Activated CD4-positive, alpha-beta T cell treated with anti-CD3 and anti-CD28 coated beads, Interleukin-2, Interleukin-6, amounts not matched to agents 100 ng/mL and 50 ng/mL, durations not matched to agents 16 hours and 8 hours (primary cell): ENCODE data around the gene NDUFV1.
"Not testable (repeated sequence)": the region's sequence is repeated elsewhere in the genome, so short reads cannot be mapped to it uniquely, and the experiment has no call there.

Experiments
- DNase-seq: peaks from one replicate; pipeline ENCODE4 v3.0.0-alpha.2; 2020

The NDUFV1 gene

GRCh38 chr11:67606492-67607295, at the start of gene NDUFV1:
NDUFV1 (plus strand) TSS chr11:67606936; CDS start chr11:67607005, 69 bp downstream.
- peak; percentile 98 for DNase-seq

- no peak for DNase-seq
Measured at GRCh38 chr11:67558084-67558772, 48.5 kb upstream of the NDUFV1 start.

GRCh38 chr11:67561971-67562619, 44.6 kb upstream of the NDUFV1 start:
- DNase-seq, result peak; percentile 63

- DNase-seq, result no peak
Measured at GRCh38 chr11:67562963-67563704, 43.6 kb upstream of the NDUFV1 start.

GRCh38 chr11:67563705-67564114, 43.0 kb upstream of the NDUFV1 start:
- DNase-seq, result not testable (repeated sequence)

- no peak for DNase-seq
Measured at GRCh38 chr11:67564230-67564629, 42.5 kb upstream of the NDUFV1 start.

GRCh38 chr11:67571443-67571842, 35.3 kb upstream of the NDUFV1 start:
- no peak for DNase-seq

- DNase-seq, result no peak
Measured at GRCh38 chr11:67572305-67572704, 34.4 kb upstream of the NDUFV1 start.

GRCh38 chr11:67572747-67573419, 33.9 kb upstream of the NDUFV1 start:
- peak; percentile 49 for DNase-seq

- DNase-seq, result no peak
Measured at GRCh38 chr11:67574938-67575337, 31.8 kb upstream of the NDUFV1 start.

- DNase-seq, result no peak
Measured at GRCh38 chr11:67576735-67577475, 29.8 kb upstream of the NDUFV1 start.

GRCh38 chr11:67577951-67578350, 28.8 kb upstream of the NDUFV1 start:
- no peak for DNase-seq

GRCh38 chr11:67581469-67581868, 25.3 kb upstream of the NDUFV1 start:
- no peak for DNase-seq

GRCh38 chr11:67582011-67582410, 24.7 kb upstream of the NDUFV1 start:
- no peak for DNase-seq

- DNase-seq, result peak; percentile 90
Measured at GRCh38 chr11:67583247-67584204, 23.2 kb upstream of the NDUFV1 start, which contains the start of gene GSTP1. GSTP1 (plus strand) TSS chr11:67583812; CDS start chr11:67583844, 32 bp downstream.

- DNase-seq, result peak; percentile 44
Measured at GRCh38 chr11:67584205-67584880, 22.4 kb upstream of the NDUFV1 start.

GRCh38 chr11:67584881-67585873, 21.6 kb upstream of the NDUFV1 start:
- no peak for DNase-seq

- no peak for DNase-seq
Measured at GRCh38 chr11:67585911-67586310, 20.8 kb upstream of the NDUFV1 start.
